IMR-90 (cell line): Measurements from ENCODE around the gene EPAS1. TPM values are rescaled to one million over a fixed set of nuclear protein-coding genes. Genes with fewer than 3 reads are reported as not detected.

Source experiments
- ATAC-seq: fragments of 200-7000 bp; cut with Tn5 transposase; 2 replicates; pipeline ENCODE4 v1.9.1; 2020; ENCODE audit warnings: low read depth, mild to moderate bottlenecking, moderate library complexity
- BruUV-seq: library from RNA; stranded (reverse); fragments of 400-500 nt; replicated peaks from 2 replicates; lab custom pipeline; 2021; lab: Mats Ljungman, UMichigan
- CTCF ChIA-PET: fragments of 300-600 bp; formaldehyde crosslinking; extraction: SDS; loops from one replicate; lab custom pipeline; 2021; ENCODE audit warnings: antibody characterized with exemption; lab: Yijun Ruan, JAX
- POLR2A ChIA-PET: fragments of 300-600 bp; sonication (Branson Sonifier 250); formaldehyde crosslinking; loops from one replicate; lab custom pipeline; 2022; ENCODE audit warnings: antibody characterized with exemption; ENCODE audit not compliant: unreplicated experiment; lab: Charles Lee
- DNase-seq: peaks from one replicate; pipeline ENCODE4 v3.0.0; 2013
- H2AFZ ChIP-seq: replicated peaks from 2 replicates; pipeline ENCODE3; 2013; ENCODE audit warnings: low read length, mild to moderate bottlenecking; ENCODE audit not compliant: poor library complexity
- H2AK5ac ChIP-seq: 2 replicates; pipeline ENCODE4 v1.6.1; 2013; ENCODE audit warnings: low read depth, low read length, inconsistent platforms
- H2AK9ac ChIP-seq: replicated peaks from 2 replicates; pipeline ENCODE3; 2013; ENCODE audit warnings: mild to moderate bottlenecking, low read depth, low read length, moderate library complexity; ENCODE audit not compliant: poor library complexity
- H2BK120ac ChIP-seq: 2 replicates; pipeline ENCODE4 v1.6.1; 2013; ENCODE audit warnings: low read depth, low read length, inconsistent platforms
- H2BK15ac ChIP-seq: 3 replicates; pipeline ENCODE4 v1.6.1; 2013; ENCODE audit warnings: low read depth, low read length, inconsistent platforms
- H2BK20ac ChIP-seq: 2 replicates; pipeline ENCODE4 v1.6.1; 2013; ENCODE audit warnings: low read depth, mild to moderate bottlenecking, inconsistent platforms, low read length, moderate library complexity
- H2BK5ac ChIP-seq: 2 replicates; pipeline ENCODE4 v1.6.1; 2013; ENCODE audit warnings: mild to moderate bottlenecking, low read depth, low read length, inconsistent platforms; ENCODE audit not compliant: poor library complexity, severe bottlenecking
- H3K14ac ChIP-seq: replicated peaks from 2 replicates; pipeline ENCODE4 v1.6.1; 2013; ENCODE audit warnings: low read depth, low read length, inconsistent platforms
- H3K18ac ChIP-seq: 2 replicates; pipeline ENCODE4 v1.6.1; 2013; ENCODE audit warnings: low read depth, low read length, control low read depth
- H3K23ac ChIP-seq: 2 replicates; pipeline ENCODE4 v1.6.1; 2013; ENCODE audit warnings: low read depth, low read length, inconsistent platforms
- H3K27ac ChIP-seq: 2 replicates; pipeline ENCODE4 v1.5.1; 2013; ENCODE audit warnings: mild to moderate bottlenecking, control low read depth, low read length; ENCODE audit not compliant: insufficient read depth
- H3K27me3 ChIP-seq: 2 replicates; pipeline ENCODE4 v1.6.1; 2013; ENCODE audit warnings: low read length; ENCODE audit not compliant: control insufficient read depth, insufficient read depth
- H3K36me3 ChIP-seq: 2 replicates; pipeline ENCODE4 v1.6.1; 2013; ENCODE audit warnings: low read length, mixed read lengths; ENCODE audit not compliant: control insufficient read depth, insufficient read depth
- H3K4ac ChIP-seq: 2 replicates; pipeline ENCODE4 v1.6.1; 2013; ENCODE audit warnings: low read depth, low read length, inconsistent platforms
- H3K4me1 ChIP-seq: 2 replicates; pipeline ENCODE4 v1.6.1; 2013; ENCODE audit warnings: low read length, mixed read lengths; ENCODE audit not compliant: control insufficient read depth, insufficient read depth
- H3K4me2 ChIP-seq: 2 replicates; pipeline ENCODE4 v1.6.1; 2013; ENCODE audit warnings: low read depth, mild to moderate bottlenecking, control low read depth, low read length, moderate library complexity
- H3K4me3 ChIP-seq: 2 replicates; pipeline ENCODE4 v1.5.1; 2013; ENCODE audit warnings: low read depth, mild to moderate bottlenecking, control low read depth, low read length, moderate library complexity; ENCODE audit not compliant: insufficient read depth
- H3K56ac ChIP-seq: 2 replicates; pipeline ENCODE4 v1.6.1; 2013; ENCODE audit warnings: low read length, inconsistent platforms; ENCODE audit not compliant: insufficient read depth; ENCODE audit errors: extremely low read depth
- H3K79me1 ChIP-seq, 2 experiments: 2 replicates each; pipeline ENCODE4 v1.6.1; 2013; ENCODE audit warnings: low read length in 2 of 2, inconsistent platforms in 1 of 2, low read depth in 1 of 2
- H3K9ac ChIP-seq: 2 replicates; pipeline ENCODE4 v1.6.1; 2013; ENCODE audit warnings: low read depth, low read length, control low read depth
- H3K9me1 ChIP-seq: 2 replicates; pipeline ENCODE4 v1.6.1; 2013; ENCODE audit warnings: low read length, inconsistent platforms; ENCODE audit not compliant: insufficient read depth
- H3K9me3 ChIP-seq: 2 replicates; pipeline ENCODE4 v1.6.1; 2013; ENCODE audit warnings: low read length; ENCODE audit not compliant: control insufficient read depth, insufficient read depth
- H4K20me1 ChIP-seq: 2 replicates; pipeline ENCODE4 v1.6.1; 2013; ENCODE audit warnings: low read length, inconsistent platforms; ENCODE audit not compliant: insufficient read depth
- H4K5ac ChIP-seq: 2 replicates; pipeline ENCODE4 v1.6.1; 2013; ENCODE audit warnings: mild to moderate bottlenecking, low read depth, low read length, control low read depth
- H4K8ac ChIP-seq, 2 experiments: 2 replicates each; pipeline ENCODE4 v1.6.1; 2013; ENCODE audit warnings: low read depth in 2 of 2, low read length in 2 of 2, control low read depth in 1 of 2, inconsistent platforms in 1 of 2
- H4K91ac ChIP-seq: 2 replicates; pipeline ENCODE4 v1.6.1; 2013; ENCODE audit warnings: low read depth, low read length, inconsistent platforms; ENCODE audit not compliant: insufficient read depth
- POLR2A ChIP-seq: IDR thresholded peaks from 2 replicates; pipeline ENCODE4 v1.6.1; 2012; ENCODE audit warnings: mild to moderate bottlenecking, low read depth, low read length
- SMC3 ChIP-seq: fragments of 150-350 bp; IDR thresholded peaks from 2 replicates; pipeline ENCODE4 v1.6.1; 2016; ENCODE audit warnings: low read depth, mild to moderate bottlenecking, antibody characterized with exemption, low read length, moderate library complexity
- WGBS, 2 experiments: methylation state at CpG; one replicate each; pipeline versions ENCODE4 v1.1.5 to v1.1.7; 2013; ENCODE audit warnings: missing lambda C conversion rate in 2 of 2; ENCODE audit not compliant: insufficient read length in 1 of 2; ENCODE audit errors: extremely low coverage in 2 of 2; 5-methylcytosine and 5-hydroxymethylcytosine counted together
- dilution Hi-C: fragments of 300-500 bp; cut with HindIII; formaldehyde crosslinking; loops from one replicate; pipeline ENCODE4 v1.14.3; 2018; ENCODE audit warnings: low sequenced_read_pairs; ENCODE audit not compliant: unreplicated experiment
- in situ Hi-C: fragments of 300-500 bp; cut with MboI; formaldehyde crosslinking; loops from 3 replicates; pipeline ENCODE4 v1.14.3; 2019; ENCODE audit warnings: low sequenced_read_pairs, inconsistent platforms, mixed read lengths
- intact Hi-C: fragments of 100-400 bp; cut with micrococcal nuclease; formaldehyde crosslinking; loops from 2 replicates; pipeline ENCODE4 v1.10.0; 2022
- polyA plus RNA-seq, 3 experiments: library from polyadenylated mRNA; depleted of rRNA; stranded (reverse); fragments of >200 nt; gene quantifications; 2 replicates each; pipeline ENCODE4 v1.2.3, GENCODE V29; 2012; ENCODE audit warnings: low replicate concordance in 1 of 3
- total RNA-seq: library from RNA; depleted of rRNA; stranded (reverse); fragments of >200 nt; gene quantifications from 2 replicates; pipeline ENCODE4 v1.2.3, GENCODE V29; 2012
- TF ChIP-seq, protein P1 (sequence below): conservative IDR thresholded peaks from 2 replicates; pipeline ENCODE4 v1.5.1; 2012; ENCODE audit warnings: mild to moderate bottlenecking, low read depth, low read length, improper control_type of control experiment
- TF ChIP-seq, protein P2 (sequence below): fragments of 150-350 bp; IDR thresholded peaks from 2 replicates; pipeline ENCODE4 v1.6.1; 2016; ENCODE audit warnings: low read depth, mild to moderate bottlenecking, low read length, moderate library complexity, borderline replicate concordance

EPAS1 gene
- total and polyA plus RNA-seq, 2 of the 4 experiments (the other 2 are of a cell fraction) = 40.7 to 120 TPM

DNA sequence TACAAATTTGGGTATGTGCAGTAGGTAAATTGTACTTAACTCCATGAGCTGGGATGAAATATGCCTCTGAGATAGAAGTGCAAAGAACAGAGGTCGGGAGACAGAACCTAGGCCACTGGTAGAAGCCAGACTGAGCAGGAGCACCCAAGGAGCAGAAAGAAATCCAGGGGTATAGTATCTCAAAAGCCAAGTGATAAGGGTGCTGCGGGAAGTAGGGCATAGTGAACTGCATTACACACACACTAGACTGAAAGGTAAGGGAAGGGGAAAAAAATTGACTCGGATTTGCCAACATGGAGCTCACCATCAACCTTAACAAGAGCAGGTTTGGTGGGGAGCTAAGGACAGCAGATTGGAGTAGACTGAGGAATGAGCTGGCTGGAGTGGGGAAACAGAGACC, 92.8 kb downstream of the EPAS1 start:
- Histone ChIP-seq H2BK15ac (no peak overlapping the region), H4K20me1 (no peaks in the 10 kb centered on the region), H3K4me1 (peaks cover 6% of the 10 kb centered on the region), H2AFZ (no peak overlapping the region), H3K4me2 (no peak overlapping the region), H3K9me3 (no peaks in the 10 kb centered on the region), H2BK120ac (no peak overlapping the region; the same call in 1 of the 2 replicates), H3K14ac (0 out of 2 replicates have a peak overlapping the region, but pooled peaks have one; percentile 56), H4K8ac (no peak overlapping the region), H2AK5ac (no peak overlapping the region), H4K5ac (no peak overlapping the region), H4K91ac (no peak overlapping the region), H3K36me3 (peaks cover 32% of the 10 kb centered on the region), H3K9me1 (peaks cover 14% of the 10 kb centered on the region; the same call in 1 of the 2 replicates), H3K9ac (no peak overlapping the region), H3K18ac (no peak overlapping the region), H2BK5ac (no peak overlapping the region), H2BK20ac (no peak overlapping the region), H3K27ac (no peak overlapping the region), H3K27me3 (no peaks in the 10 kb centered on the region), H2AK9ac (no peak overlapping the region), H3K56ac (no peak overlapping the region), H3K79me1 (peaks cover 0 to 3% of the 10 kb centered on the region in 2 experiments; a peak in 2 of 4 replicates), H3K4me3 (no peak overlapping the region), H3K4ac (no peak overlapping the region), H3K23ac (no peak overlapping the region)
- in situ Hi-C loops = no loop called here
- DNase-seq = no peak
- dilution Hi-C loops = no loop called here
- ChIA-PET POLR2A (no interaction called here), CTCF (no interaction called here)
- no peak for ATAC-seq
- WGBS, 2 experiments = no CpG with 5 or more reads among the region's 3 CpGs
- no peak for TF ChIP-seq POLR2A
- TF ChIP-seq, protein P1, sequence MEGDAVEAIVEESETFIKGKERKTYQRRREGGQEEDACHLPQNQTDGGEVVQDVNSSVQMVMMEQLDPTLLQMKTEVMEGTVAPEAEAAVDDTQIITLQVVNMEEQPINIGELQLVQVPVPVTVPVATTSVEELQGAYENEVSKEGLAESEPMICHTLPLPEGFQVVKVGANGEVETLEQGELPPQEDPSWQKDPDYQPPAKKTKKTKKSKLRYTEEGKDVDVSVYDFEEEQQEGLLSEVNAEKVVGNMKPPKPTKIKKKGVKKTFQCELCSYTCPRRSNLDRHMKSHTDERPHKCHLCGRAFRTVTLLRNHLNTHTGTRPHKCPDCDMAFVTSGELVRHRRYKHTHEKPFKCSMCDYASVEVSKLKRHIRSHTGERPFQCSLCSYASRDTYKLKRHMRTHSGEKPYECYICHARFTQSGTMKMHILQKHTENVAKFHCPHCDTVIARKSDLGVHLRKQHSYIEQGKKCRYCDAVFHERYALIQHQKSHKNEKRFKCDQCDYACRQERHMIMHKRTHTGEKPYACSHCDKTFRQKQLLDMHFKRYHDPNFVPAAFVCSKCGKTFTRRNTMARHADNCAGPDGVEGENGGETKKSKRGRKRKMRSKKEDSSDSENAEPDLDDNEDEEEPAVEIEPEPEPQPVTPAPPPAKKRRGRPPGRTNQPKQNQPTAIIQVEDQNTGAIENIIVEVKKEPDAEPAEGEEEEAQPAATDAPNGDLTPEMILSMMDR = no peak
- TF ChIP-seq, protein P2, sequence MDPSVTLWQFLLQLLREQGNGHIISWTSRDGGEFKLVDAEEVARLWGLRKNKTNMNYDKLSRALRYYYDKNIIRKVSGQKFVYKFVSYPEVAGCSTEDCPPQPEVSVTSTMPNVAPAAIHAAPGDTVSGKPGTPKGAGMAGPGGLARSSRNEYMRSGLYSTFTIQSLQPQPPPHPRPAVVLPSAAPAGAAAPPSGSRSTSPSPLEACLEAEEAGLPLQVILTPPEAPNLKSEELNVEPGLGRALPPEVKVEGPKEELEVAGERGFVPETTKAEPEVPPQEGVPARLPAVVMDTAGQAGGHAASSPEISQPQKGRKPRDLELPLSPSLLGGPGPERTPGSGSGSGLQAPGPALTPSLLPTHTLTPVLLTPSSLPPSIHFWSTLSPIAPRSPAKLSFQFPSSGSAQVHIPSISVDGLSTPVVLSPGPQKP = no peak
- no peak for TF ChIP-seq SMC3
- BruUV-seq = no TSS peak
- intact Hi-C loops = no loop called here
